PC-9 (cell line): ENCODE results near the gene SGPL1. TPM values are rescaled to one million over a fixed set of nuclear protein-coding genes. Genes with fewer than 3 reads are reported as not detected.

Experiments
- BruUV-seq: library from RNA; stranded (reverse); fragments of 400-500 nt; replicated peaks from 2 replicates; lab custom pipeline; 2021; lab: Mats Ljungman, UMichigan
- CTCF ChIA-PET: fragments of 300-600 bp; sonication (Branson Sonifier 250); formaldehyde crosslinking; loops from one replicate; lab custom pipeline; 2022; ENCODE audit warnings: antibody characterized with exemption; lab: Charles Lee
- POLR2A ChIA-PET: fragments of 300-600 bp; sonication (Branson Sonifier 250); formaldehyde crosslinking; loops from one replicate; lab custom pipeline; 2022; ENCODE audit warnings: antibody characterized with exemption; ENCODE audit not compliant: unreplicated experiment; lab: Charles Lee
- DNase-seq, 2 experiments: peaks; one replicate each; pipeline versions ENCODE4 v3.0.0 to v3.0.0-alpha.2; 2015 to 2022; ENCODE audit warnings: mixed read lengths in 1 of 2
- H2AFZ ChIP-seq: fragments of 200-600 bp; sonication (generic); 2 replicates; pipeline ENCODE4 v1.8.1; 2017; ENCODE audit warnings: antibody characterized with exemption
- H3F3A ChIP-seq: fragments of 200-600 bp; sonication (generic); 2 replicates; pipeline ENCODE4 v1.8.1; 2017; ENCODE audit warnings: antibody characterized with exemption, mild to moderate bottlenecking, low read depth; ENCODE audit not compliant: insufficient read depth
- H3K27ac ChIP-seq: fragments of 200-600 bp; sonication (generic); 2 replicates; pipeline ENCODE4 v1.6.1; 2016; ENCODE audit warnings: mixed run types
- H3K27me3 ChIP-seq: fragments of 200-600 bp; sonication (generic); 2 replicates; pipeline ENCODE4 v1.6.1; 2016; ENCODE audit warnings: low read depth, mixed run types; ENCODE audit not compliant: insufficient read depth
- H3K36me3 ChIP-seq: fragments of 200-600 bp; sonication (generic); 2 replicates; pipeline ENCODE4 v1.6.1; 2016; ENCODE audit warnings: low read depth, mixed run types
- H3K4me1 ChIP-seq: fragments of 200-600 bp; sonication (generic); replicated peaks from 2 replicates; pipeline ENCODE4 v1.6.1; 2016; ENCODE audit warnings: mixed run types; ENCODE audit not compliant: insufficient read depth
- H3K4me2 ChIP-seq: fragments of 200-600 bp; sonication (generic); 2 replicates; pipeline ENCODE4 v1.6.1; 2017; ENCODE audit warnings: mixed run types
- H3K4me3 ChIP-seq: fragments of 200-600 bp; sonication (generic); 2 replicates; pipeline ENCODE4 v1.6.1; 2016; ENCODE audit warnings: mixed run types
- H3K79me2 ChIP-seq: fragments of 200-600 bp; sonication (generic); 2 replicates; pipeline ENCODE4 v1.6.1; 2017; ENCODE audit warnings: low read depth, mixed run types
- H3K9me2 ChIP-seq: fragments of 200-600 bp; sonication (generic); 2 replicates; pipeline ENCODE4 v1.8.1; 2017; ENCODE audit warnings: mild to moderate bottlenecking; ENCODE audit not compliant: insufficient read depth
- H3K9me3 ChIP-seq: fragments of 200-600 bp; sonication (generic); 2 replicates; pipeline ENCODE4 v1.8.1; 2016; ENCODE audit warnings: low read depth; ENCODE audit not compliant: insufficient read depth
- H4K20me1 ChIP-seq: fragments of 200-600 bp; sonication (generic); 2 replicates; pipeline ENCODE4 v1.8.1; 2017; ENCODE audit not compliant: insufficient read depth
- EZH2 ChIP-seq: fragments of 200-600 bp; sonication (generic); IDR thresholded peaks from 2 replicates; pipeline ENCODE4 v1.8.0; 2017; ENCODE audit warnings: antibody characterized with exemption, low read depth
- intact Hi-C: fragments of 100-400 bp; cut with micrococcal nuclease; formaldehyde crosslinking; loops from one replicate; pipeline ENCODE4 v1.10.0; 2022; ENCODE audit not compliant: unreplicated experiment
- total RNA-seq: library from RNA; stranded (reverse); gene quantifications from 2 replicates; pipeline ENCODE4 v1.2.3, GENCODE V29; 2021
- TF ChIP-seq, protein P1 (sequence below): fragments of 200-600 bp; sonication (generic); conservative IDR thresholded peaks from 2 replicates; pipeline ENCODE4 v1.6.1; 2017; ENCODE audit warnings: mixed run types, antibody characterized with exemption, mild to moderate bottlenecking, moderate library complexity

Gene SGPL1
- total RNA-seq, 1 experiment from 2014 or later: 96.9 TPM

DNA sequence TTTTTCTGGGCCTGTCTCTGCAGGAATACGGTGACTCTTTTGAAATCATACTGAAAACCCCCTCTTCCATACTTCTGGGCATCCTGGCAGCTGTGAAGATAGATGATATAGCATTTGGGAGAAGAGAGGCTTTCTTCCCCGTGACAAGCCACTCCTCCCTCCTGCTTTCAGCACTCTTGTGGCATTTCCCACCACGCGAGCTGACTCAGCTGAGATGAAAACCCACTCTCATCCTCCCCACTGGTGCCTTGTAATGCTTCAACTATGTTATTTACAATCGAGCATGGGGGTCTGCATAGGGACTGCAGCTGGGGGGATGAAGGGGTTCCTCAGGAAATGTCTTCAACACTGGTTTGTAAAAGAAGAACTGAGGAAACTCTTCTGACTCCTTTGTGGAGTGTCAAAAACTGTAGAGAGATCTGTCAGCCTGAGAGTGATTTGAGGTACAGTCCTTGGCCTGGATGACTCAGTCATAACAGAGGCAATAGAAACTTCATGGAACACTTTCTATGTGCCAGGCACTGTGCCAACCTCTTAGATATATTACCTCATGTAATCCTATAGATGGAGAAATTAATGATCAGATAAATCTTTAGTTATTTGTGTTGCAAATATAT, 28.8 kb upstream of the SGPL1 start:
- Histone ChIP-seq H3K9me3 (no peaks in the 10 kb centered on the region), H3K4me1 (peaks cover 28% of the 10 kb centered on the region), H3K4me2 (no peak overlapping the region), H3K79me2 (no peaks in the 10 kb centered on the region), H4K20me1 (no peaks in the 10 kb centered on the region), H2AFZ (no peak overlapping the region), H3K27me3 (no peaks in the 10 kb centered on the region), H3K4me3 (no peak overlapping the region), H3F3A (peaks cover 13% of the 10 kb centered on the region), H3K27ac (no peak overlapping the region), H3K9me2 (no peaks in the 10 kb centered on the region), H3K36me3 (no peaks in the 10 kb centered on the region)
- intact Hi-C loops: no loop called here
- no peak for TF ChIP-seq EZH2
- TF ChIP-seq, protein P1, sequence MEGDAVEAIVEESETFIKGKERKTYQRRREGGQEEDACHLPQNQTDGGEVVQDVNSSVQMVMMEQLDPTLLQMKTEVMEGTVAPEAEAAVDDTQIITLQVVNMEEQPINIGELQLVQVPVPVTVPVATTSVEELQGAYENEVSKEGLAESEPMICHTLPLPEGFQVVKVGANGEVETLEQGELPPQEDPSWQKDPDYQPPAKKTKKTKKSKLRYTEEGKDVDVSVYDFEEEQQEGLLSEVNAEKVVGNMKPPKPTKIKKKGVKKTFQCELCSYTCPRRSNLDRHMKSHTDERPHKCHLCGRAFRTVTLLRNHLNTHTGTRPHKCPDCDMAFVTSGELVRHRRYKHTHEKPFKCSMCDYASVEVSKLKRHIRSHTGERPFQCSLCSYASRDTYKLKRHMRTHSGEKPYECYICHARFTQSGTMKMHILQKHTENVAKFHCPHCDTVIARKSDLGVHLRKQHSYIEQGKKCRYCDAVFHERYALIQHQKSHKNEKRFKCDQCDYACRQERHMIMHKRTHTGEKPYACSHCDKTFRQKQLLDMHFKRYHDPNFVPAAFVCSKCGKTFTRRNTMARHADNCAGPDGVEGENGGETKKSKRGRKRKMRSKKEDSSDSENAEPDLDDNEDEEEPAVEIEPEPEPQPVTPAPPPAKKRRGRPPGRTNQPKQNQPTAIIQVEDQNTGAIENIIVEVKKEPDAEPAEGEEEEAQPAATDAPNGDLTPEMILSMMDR: no peak
- no TSS peak for BruUV-seq
- CTCF ChIA-PET: no interaction called here
- POLR2A ChIA-PET: interaction anchor here (0.7 kb wide), 1 partner anchor 416 kb away, joined by 5 read pairs; no protein-coding TSS in a partner anchor
- DNase-seq: no peak

- ChIA-PET CTCF (no interaction called here), POLR2A (no interaction called here)
- intact Hi-C loops: no loop called here
- H3K9me2 ChIP-seq: no peaks in the 10 kb centered on the region
- no peaks in the 10 kb centered on the region for H3K9me3 ChIP-seq
- no peaks in the 10 kb centered on the region for H4K20me1 ChIP-seq
- H3K79me2 ChIP-seq: no peaks in the 10 kb centered on the region
- H3K4me2 ChIP-seq: peak overlapping the region; percentile 71
- BruUV-seq: no TSS peak
- peak in 1 of 2 experiments; percentile 82 for DNase-seq
- no peaks in the 10 kb centered on the region for H3K36me3 ChIP-seq
- peaks cover 13% of the 10 kb centered on the region for H3F3A ChIP-seq
- H3K27me3 ChIP-seq: no peaks in the 10 kb centered on the region
- TF ChIP-seq, protein P1: no peak
- TF ChIP-seq EZH2: no peak
- peak overlapping the region; percentile 31; the same call in 1 of the 2 replicates for H3K4me3 ChIP-seq
- H3K4me1 ChIP-seq: peaks cover 24% of the 10 kb centered on the region
- H3K27ac ChIP-seq: peak overlapping the region; percentile 65
- peak overlapping the region; percentile 59 for H2AFZ ChIP-seq
These were observed 24.2 kb upstream of the SGPL1 start for GRCh38 chr10:70791386-70792039.

DNA sequence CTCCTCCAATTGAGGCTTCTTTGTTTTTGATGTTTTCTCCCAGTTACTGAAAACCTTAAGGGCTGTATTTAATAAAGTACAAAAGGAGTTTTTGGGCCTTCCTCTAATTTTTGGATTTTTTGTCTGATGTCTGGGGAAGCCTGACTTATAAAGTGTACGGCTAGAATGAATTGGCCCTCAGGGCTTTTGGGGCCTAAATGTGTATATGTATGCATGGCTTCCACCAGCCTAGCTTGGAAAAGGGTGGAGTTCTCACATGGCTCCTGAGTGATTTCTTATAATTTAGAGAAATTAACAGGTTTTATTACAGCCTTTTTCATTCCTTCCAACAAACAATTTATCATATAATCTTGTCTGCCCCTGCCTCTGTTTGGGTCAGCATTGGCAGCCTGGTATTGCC, 20.1 kb upstream of the SGPL1 start:
- intact Hi-C loops: no loop called here
- ChIA-PET CTCF (no interaction called here), POLR2A (no interaction called here)
- Histone ChIP-seq H4K20me1 (no peaks in the 10 kb centered on the region), H3K79me2 (no peaks in the 10 kb centered on the region), H2AFZ (no peak overlapping the region), H3F3A (peaks cover 6% of the 10 kb centered on the region), H3K4me1 (peaks cover 20% of the 10 kb centered on the region), H3K36me3 (no peaks in the 10 kb centered on the region), H3K27me3 (no peaks in the 10 kb centered on the region), H3K9me3 (no peaks in the 10 kb centered on the region), H3K4me3 (no peak overlapping the region), H3K4me2 (no peak overlapping the region), H3K27ac (no peak overlapping the region), H3K9me2 (no peaks in the 10 kb centered on the region)
- DNase-seq: no peak
- BruUV-seq: no TSS peak
- TF ChIP-seq EZH2: no peak
- TF ChIP-seq, protein P1: no peak
